ENCODE results near the gene CASS4.

CASS4 gene

GRCh38 chr20:56437196-56437960 lies 25.3 kb downstream of the CASS4 start:
- no peak for TF ChIP-seq CTCF (IDR thresholded peaks at IDR 0.05)
- TF ChIP-seq ZFX (IDR thresholded peaks at IDR 0.05; ENCODE audit: borderline replicate concordance), result no peak
- H3K27ac ChIP-seq, result no peak overlapping the region

- TF ChIP-seq CTCF (IDR thresholded peaks at IDR 0.05) (no peak), ZFX (IDR thresholded peaks at IDR 0.05; ENCODE audit: borderline replicate concordance) (no peak)
- no peak overlapping the region for H3K27ac ChIP-seq
Observed at GRCh38 chr20:56438284-56438683, 26.2 kb downstream of the CASS4 start.

GRCh38 chr20:56439771-56440291 lies 27.8 kb downstream of the CASS4 start:
- no peak for TF ChIP-seq ZFX (IDR thresholded peaks at IDR 0.05; ENCODE audit: borderline replicate concordance)
- TF ChIP-seq CTCF (IDR thresholded peaks at IDR 0.05), result no peak
- H3K27ac ChIP-seq, result no peak overlapping the region

- TF ChIP-seq ZFX (IDR thresholded peaks at IDR 0.05; ENCODE audit: borderline replicate concordance), result no peak
- no peak for TF ChIP-seq CTCF (IDR thresholded peaks at IDR 0.05)
- H3K27ac ChIP-seq, result no peak overlapping the region
Observed at GRCh38 chr20:56440346-56441007, 28.4 kb downstream of the CASS4 start.

- TF ChIP-seq CTCF (IDR thresholded peaks at IDR 0.05), result no peak
- no peak for TF ChIP-seq ZFX (IDR thresholded peaks at IDR 0.05; ENCODE audit: borderline replicate concordance)
- H3K27ac ChIP-seq, result no peak overlapping the region
Observed at GRCh38 chr20:56442389-56443365, 30.6 kb downstream of the CASS4 start.

GRCh38 chr20:56443654-56444540 lies 31.8 kb downstream of the CASS4 start:
- no peak overlapping the region for H3K27ac ChIP-seq
- no peak for TF ChIP-seq CTCF (IDR thresholded peaks at IDR 0.05)

Data from 22Rv1 (cell line).